Measurements from ENCODE around the gene UTF1.

The UTF1 gene

DNA sequence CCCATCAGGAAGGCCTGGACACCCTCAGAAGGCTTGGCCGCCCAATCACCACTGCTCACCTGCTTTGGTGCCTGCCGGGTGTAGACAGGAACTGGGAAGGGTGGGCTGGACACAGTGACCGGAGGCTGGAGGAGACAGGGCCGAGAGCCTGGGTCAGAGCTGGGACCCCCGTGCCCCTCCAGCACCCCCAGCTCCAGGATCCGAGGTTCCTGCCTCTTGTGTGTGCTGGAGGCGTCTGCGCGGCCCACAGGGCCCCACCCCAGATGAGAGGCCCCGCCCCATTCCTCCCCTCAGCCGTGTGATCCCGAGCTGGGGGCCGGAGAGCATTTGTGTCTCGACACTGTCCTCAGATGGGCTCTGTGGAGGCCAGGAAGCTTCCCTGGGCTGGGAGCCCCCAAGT lies 37.3 kb downstream of the UTF1 start:
- H3K27ac ChIP-seq = no peak overlapping the region
- TF ChIP-seq, protein P1, sequence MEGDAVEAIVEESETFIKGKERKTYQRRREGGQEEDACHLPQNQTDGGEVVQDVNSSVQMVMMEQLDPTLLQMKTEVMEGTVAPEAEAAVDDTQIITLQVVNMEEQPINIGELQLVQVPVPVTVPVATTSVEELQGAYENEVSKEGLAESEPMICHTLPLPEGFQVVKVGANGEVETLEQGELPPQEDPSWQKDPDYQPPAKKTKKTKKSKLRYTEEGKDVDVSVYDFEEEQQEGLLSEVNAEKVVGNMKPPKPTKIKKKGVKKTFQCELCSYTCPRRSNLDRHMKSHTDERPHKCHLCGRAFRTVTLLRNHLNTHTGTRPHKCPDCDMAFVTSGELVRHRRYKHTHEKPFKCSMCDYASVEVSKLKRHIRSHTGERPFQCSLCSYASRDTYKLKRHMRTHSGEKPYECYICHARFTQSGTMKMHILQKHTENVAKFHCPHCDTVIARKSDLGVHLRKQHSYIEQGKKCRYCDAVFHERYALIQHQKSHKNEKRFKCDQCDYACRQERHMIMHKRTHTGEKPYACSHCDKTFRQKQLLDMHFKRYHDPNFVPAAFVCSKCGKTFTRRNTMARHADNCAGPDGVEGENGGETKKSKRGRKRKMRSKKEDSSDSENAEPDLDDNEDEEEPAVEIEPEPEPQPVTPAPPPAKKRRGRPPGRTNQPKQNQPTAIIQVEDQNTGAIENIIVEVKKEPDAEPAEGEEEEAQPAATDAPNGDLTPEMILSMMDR (conservative IDR thresholded peaks at IDR 0.05) = no peak

DNA sequence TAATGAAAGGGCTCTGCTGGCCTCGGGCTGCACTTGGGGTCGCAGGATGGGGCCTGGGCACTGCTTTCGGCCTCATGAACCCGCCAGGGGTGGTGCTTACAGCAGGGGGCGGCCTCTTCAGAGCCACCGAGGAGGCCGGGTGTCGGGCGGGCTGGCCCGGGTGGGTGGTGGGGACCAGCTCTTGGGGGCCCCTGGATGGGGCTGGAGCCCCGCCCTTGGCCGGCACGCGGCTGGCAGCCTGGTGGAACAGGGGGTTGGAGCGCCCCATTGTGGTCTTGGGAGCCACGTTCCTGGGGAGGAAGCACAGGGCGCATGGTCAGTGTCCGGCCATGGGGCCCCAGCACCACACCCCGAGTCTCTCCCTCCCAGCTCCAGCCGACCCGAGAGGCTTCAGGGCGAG lies 37.8 kb downstream of the UTF1 start:
- TF ChIP-seq, protein P1 (conservative IDR thresholded peaks at IDR 0.05) = no peak
- H3K27ac ChIP-seq = no peak overlapping the region

DNA sequence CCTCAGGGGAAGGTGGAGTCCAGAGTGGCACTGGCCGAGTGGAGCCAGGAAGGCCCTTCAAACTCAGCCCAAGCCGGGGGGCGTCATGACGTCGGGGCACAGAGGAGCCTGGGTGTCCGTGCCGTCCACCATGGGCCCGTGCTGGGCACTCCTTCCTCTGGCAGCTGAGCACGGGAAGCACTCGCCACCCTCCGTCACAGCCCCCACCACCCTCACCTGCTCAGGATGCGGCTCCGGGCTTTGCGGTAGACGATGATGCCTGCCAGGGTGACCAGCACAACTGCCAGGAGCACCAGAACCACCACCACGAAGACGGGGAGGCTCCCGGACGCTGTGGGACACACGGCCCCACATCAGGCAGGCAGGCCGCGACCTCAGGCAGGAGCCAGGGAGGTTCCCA lies 38.5 kb downstream of the UTF1 start:
- no peak overlapping the region for H3K27ac ChIP-seq
- TF ChIP-seq, protein P1 (conservative IDR thresholded peaks at IDR 0.05) = no peak

DNA sequence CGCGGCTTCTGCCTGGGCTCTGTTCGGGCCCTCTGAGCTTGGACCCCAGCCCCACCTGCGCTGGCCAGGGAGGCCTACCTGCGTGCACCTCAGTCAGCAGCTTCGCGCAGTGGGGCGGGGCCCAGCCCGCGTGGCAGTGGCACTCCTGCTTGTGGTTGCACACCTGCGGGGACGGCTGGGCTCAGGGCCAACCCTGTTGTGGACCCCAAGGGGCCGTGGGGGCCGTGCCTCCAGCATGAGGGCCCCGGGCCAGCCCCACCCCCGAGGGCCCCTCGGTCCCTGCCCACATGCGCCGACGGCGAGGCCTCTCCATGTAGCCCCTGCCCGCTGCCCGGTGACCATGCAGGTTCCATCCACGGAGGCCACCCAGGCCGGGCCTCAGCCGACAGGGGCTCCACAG lies 39.4 kb downstream of the UTF1 start:
- H3K27ac ChIP-seq = no peak overlapping the region
- TF ChIP-seq, protein P1 (conservative IDR thresholded peaks at IDR 0.05) = no peak

DNA sequence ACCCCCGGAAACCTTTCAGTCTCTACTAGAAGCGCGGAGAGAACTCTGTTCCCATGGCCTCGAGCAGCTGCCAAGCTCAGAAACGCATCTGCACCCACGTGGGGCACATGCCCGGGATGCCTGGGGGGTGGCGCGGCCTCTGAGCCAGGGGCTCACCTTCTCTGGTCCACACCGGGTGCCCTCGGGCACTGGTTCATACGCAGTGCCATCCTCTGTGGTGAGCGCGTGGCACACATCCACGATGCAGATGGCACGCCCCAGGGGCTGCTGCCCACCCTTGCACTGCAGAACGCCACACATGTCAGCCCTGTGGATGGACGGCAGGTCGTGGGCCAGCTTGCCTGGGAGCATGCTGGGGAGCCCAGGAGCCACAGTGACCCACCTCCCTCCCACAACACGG lies 40.2 kb downstream of the UTF1 start:
- H3K27ac ChIP-seq = no peak overlapping the region
- TF ChIP-seq, protein P1 (conservative IDR thresholded peaks at IDR 0.05) = no peak

DNA sequence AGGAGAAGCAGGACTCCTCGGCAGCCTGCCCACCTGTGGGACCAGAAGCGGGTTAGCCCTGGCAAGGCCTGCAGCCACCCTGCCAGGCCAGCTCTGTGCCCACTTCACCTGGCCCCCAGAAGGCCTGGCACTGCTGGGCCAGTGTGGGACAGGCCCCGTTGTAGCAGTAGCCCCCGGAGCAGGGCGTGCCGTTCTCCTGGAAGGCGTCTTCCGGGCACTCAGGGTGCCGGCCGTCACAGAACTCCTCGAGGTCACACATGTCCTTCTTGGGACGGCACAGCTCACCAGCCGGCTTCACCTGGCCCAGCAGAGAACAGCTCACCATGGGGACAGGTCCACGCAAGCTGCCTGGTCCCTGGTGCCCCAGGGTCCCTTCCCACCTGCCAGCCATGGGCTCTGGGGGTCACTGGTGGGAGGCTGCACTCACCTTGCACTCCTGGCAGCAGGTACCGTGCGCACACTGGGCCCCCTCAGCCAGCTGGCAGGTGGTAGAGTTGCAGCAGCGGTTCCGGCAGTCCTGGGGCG lies 40.8 kb downstream of the UTF1 start:
- TF ChIP-seq, protein P1 (conservative IDR thresholded peaks at IDR 0.05) = no peak
- H3K27ac ChIP-seq = no peak overlapping the region

DNA sequence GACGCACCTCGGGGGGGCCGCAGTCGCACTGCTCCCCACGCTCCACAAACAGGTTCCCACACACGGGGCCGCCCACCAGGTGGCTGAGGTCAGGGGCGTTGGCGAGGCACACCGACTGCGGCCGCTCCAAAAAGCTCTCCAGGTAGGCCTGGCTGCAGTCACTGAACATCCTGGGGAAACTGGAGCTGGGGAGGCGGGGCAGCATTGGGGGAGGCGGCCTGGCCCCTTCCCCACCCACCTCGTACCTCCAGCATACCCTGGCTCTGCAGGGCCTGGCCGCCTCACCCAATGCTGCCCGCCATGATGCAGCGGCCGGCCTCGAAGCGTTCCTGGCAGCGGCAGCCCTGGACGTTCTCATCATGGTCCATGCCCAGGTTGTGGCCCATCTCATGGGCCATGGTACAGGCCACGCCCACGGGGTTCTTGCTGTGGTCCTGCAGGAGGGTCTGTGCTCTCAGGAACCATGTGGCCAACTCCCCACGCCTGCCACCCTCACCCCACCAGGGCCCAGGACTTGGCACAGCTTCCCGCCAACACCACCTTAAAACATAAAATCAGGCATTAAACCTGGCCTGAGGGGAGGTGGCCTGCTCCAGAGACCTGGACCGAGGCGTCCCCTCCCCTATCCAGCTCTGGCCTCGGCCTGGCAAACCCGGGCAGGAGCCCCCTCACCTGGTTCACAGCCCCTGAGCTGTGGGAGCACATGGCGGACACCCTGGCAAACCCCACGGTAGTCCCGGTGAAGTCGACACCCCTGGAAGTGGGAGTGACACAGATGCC lies 41.7 kb downstream of the UTF1 start:
- no peak overlapping the region for H3K27ac ChIP-seq
- TF ChIP-seq, protein P1 (conservative IDR thresholded peaks at IDR 0.05) = no peak

Measured in VCaP (cell line).